K562 (cell line): Measurements from ENCODE around the gene POLR1C. TPM values are rescaled to one million over a fixed set of nuclear protein-coding genes. Genes with fewer than 3 reads are reported as not detected.

Experiments used
- CREB1 ChIP-seq, 2 experiments: sonication (generic) in 1 of 2; formaldehyde crosslinking in 1 of 2; IDR thresholded peaks; 2 replicates each; pipeline versions ENCODE4 v1.6.1 to v1.8.0; 2012 to 2022; ENCODE audit warnings: inconsistent platforms in 1 of 2, mild to moderate bottlenecking in 1 of 2, missing genetic modification reagents in 1 of 2, moderate library complexity in 1 of 2
- HMGN3 ChIP-seq: IDR thresholded peaks from 2 replicates; pipeline ENCODE4 v1.6.1; 2011; ENCODE audit warnings: borderline replicate concordance, low read depth, mild to moderate bottlenecking, mixed read lengths, low read length; ENCODE audit not compliant: insufficient read length; ENCODE audit errors: extremely low read depth
- KLF1 ChIP-seq: fragments of 450-650 bp; IDR thresholded peaks from 2 replicates; pipeline ENCODE4 v1.6.1; 2016; ENCODE audit warnings: missing genetic modification characterization, missing compliant biosample characterization
- NCOA6 ChIP-seq: fragments of 450-650 bp; IDR thresholded peaks from 2 replicates; pipeline ENCODE4 v1.6.1; 2017; ENCODE audit warnings: mild to moderate bottlenecking
- NFIC ChIP-seq: fragments of 450-650 bp; IDR thresholded peaks from 2 replicates; pipeline ENCODE4 v1.6.1; 2017; ENCODE audit warnings: mild to moderate bottlenecking, inconsistent platforms
- NFYB ChIP-seq: IDR thresholded peaks from 2 replicates; pipeline ENCODE4 v1.6.1; 2011; ENCODE audit warnings: mild to moderate bottlenecking, moderate library complexity; ENCODE audit not compliant: insufficient read length; ENCODE audit errors: extremely low read depth
- POLR2A ChIP-seq: fragments of 450-650 bp; conservative IDR thresholded peaks from 2 replicates; pipeline ENCODE4 v1.6.1; 2016
- RFX1 ChIP-seq: fragments of 450-650 bp; IDR thresholded peaks from 2 replicates; pipeline ENCODE4 v1.6.1; 2016; ENCODE audit warnings: mild to moderate bottlenecking, moderate library complexity
- SPI1 ChIP-seq: IDR thresholded peaks from 2 replicates; pipeline ENCODE4 v1.6.1; 2011; ENCODE audit warnings: low read depth, low read length, control low read depth, borderline replicate concordance
- SREBF1 ChIP-seq: fragments of 150-350 bp; IDR thresholded peaks from 2 replicates; pipeline ENCODE4 v1.6.1; 2014; ENCODE audit warnings: antibody characterized with exemption, low read depth, low read length, borderline replicate concordance
- ZNF311 ChIP-seq: fragments of 250-450 bp; sonication (Bioruptor Pico); IDR thresholded peaks from 2 replicates; pipeline ENCODE4 v1.4.0; 2020; ENCODE audit warnings: mild to moderate bottlenecking, moderate library complexity
- polyA plus RNA-seq, 8 experiments: library from polyadenylated mRNA; depleted of rRNA in 4 of 8; stranded (reverse) in 5 of 8; unstranded in 3 of 8; fragments of >200 nt; fragmentation: Nextera tagmentation in 2 of 8; fragmentation: Illumina TruSeq in 1 of 8; extraction: Ambion mirVana in 2 of 8; extraction: Trizol in 1 of 8; gene quantifications; 2 replicates each; pipeline versions ENCODE4 v1.2.1 to v1.2.3, GENCODE V29; 2011 to 2014; ENCODE audit warnings: inconsistent platforms in 1 of 8, missing spikeins in 1 of 8
- total RNA-seq, 7 experiments: library from RNA; depleted of rRNA in 6 of 7; stranded (reverse); fragments of >200 nt in 6 of 7; fragmentation: Illumina TruSeq in 2 of 7; extraction: Trizol in 2 of 7; gene quantifications; 2 replicates each; pipeline versions ENCODE4 v1.2.1 to v1.2.3, GENCODE V29; 2011 to 2021; ENCODE audit warnings: low replicate concordance in 1 of 7
- TF ChIP-seq, protein P1 (sequence below): fragments of 250-450 bp; sonication (Bioruptor Pico); IDR thresholded peaks from 2 replicates; pipeline ENCODE4 v1.4.0; 2020
- TF ChIP-seq, protein P2 (sequence below): sonication (generic); formaldehyde crosslinking; IDR thresholded peaks from 2 replicates; pipeline ENCODE4 v1.8.0; 2022; ENCODE audit warnings: mild to moderate bottlenecking, missing genetic modification reagents
- TF ChIP-seq, protein P3 (sequence below): sonication (generic); formaldehyde crosslinking; IDR thresholded peaks from 2 replicates; pipeline ENCODE4 v1.8.0; 2022; ENCODE audit warnings: mild to moderate bottlenecking, low read depth, missing genetic modification reagents
- TF ChIP-seq, protein P4 (sequence below): fragments of 250-450 bp; sonication (Bioruptor Pico); IDR thresholded peaks from 2 replicates; pipeline ENCODE4 v1.6.1; 2021; ENCODE audit warnings: mild to moderate bottlenecking
- TF ChIP-seq, protein P5 (sequence below): fragments of 450-650 bp; IDR thresholded peaks from 2 replicates; pipeline ENCODE4 v1.7.1; 2018; ENCODE audit warnings: mild to moderate bottlenecking, low read depth; ENCODE audit not compliant: partially characterized antibody

Gene POLR1C
- total and polyA plus RNA-seq, 9 of the 15 experiments (the other 6 are each of a cell fraction or from before 2014, with no cell fraction given), result 83.5 to 429 (median 120) TPM

DNA sequence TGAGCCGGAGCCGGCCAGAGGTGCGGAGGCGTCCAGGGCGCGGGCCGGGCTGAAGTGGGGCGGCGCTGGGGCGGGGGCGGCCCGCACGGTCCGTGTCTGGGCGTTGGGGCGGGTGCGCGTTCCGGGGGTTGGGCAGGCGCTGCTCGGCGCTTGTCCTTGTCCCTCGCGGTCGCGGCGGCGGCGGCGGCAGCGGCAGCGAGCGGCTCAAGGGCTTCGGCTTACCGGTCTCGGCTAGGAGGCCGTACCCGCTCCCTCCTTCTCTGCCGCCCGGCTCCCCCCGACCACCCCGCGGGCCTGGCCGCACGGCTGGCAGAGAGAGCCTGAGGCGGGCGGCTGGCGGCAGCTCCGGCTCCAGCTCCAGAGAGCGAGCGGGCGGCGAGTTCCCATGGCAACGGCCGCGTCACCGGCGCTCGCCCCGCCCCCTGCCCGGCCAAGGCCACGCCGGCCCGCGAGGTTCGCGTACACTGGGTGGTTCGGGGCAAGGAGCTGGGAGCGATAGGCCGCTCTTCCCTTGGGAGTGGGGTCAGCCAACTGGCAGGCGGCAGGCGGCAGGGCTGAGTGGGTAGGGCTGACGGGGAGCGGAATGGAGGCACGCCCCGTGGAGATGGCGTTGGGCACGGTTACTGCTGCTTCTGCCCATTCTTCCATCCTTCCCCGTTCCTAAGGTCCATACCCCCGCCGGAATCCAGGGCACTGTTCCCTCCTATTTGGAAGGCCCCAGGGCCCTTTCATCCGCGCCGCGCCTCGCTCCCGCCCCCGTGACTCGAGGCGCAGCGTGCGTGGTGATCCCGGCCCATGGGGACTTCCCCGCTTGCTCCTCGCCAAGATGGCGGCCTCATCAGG lies 6.7 kb upstream of the POLR1C start, which contains the start of gene LRRC73 (continued):
- no peak for TF ChIP-seq ZNF311
- TF ChIP-seq CREB1 (IDR thresholded peaks at IDR 0.05), result peak; percentile 87
- peak; percentile 89 for TF ChIP-seq CREB1 (CRISPR knock-in tag; IDR thresholded peaks at IDR 0.05)
- TF ChIP-seq, protein P1, sequence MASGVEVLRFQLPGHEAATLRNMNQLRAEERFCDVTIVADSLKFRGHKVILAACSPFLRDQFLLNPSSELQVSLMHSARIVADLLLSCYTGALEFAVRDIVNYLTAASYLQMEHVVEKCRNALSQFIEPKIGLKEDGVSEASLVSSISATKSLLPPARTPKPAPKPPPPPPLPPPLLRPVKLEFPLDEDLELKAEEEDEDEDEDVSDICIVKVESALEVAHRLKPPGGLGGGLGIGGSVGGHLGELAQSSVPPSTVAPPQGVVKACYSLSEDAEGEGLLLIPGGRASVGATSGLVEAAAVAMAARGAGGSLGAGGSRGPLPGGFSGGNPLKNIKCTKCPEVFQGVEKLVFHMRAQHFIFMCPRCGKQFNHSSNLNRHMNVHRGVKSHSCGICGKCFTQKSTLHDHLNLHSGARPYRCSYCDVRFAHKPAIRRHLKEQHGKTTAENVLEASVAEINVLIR (CRISPR knock-in tag), result peak; percentile 67; the same call in 1 of the 2 replicates
- TF ChIP-seq, protein P2, sequence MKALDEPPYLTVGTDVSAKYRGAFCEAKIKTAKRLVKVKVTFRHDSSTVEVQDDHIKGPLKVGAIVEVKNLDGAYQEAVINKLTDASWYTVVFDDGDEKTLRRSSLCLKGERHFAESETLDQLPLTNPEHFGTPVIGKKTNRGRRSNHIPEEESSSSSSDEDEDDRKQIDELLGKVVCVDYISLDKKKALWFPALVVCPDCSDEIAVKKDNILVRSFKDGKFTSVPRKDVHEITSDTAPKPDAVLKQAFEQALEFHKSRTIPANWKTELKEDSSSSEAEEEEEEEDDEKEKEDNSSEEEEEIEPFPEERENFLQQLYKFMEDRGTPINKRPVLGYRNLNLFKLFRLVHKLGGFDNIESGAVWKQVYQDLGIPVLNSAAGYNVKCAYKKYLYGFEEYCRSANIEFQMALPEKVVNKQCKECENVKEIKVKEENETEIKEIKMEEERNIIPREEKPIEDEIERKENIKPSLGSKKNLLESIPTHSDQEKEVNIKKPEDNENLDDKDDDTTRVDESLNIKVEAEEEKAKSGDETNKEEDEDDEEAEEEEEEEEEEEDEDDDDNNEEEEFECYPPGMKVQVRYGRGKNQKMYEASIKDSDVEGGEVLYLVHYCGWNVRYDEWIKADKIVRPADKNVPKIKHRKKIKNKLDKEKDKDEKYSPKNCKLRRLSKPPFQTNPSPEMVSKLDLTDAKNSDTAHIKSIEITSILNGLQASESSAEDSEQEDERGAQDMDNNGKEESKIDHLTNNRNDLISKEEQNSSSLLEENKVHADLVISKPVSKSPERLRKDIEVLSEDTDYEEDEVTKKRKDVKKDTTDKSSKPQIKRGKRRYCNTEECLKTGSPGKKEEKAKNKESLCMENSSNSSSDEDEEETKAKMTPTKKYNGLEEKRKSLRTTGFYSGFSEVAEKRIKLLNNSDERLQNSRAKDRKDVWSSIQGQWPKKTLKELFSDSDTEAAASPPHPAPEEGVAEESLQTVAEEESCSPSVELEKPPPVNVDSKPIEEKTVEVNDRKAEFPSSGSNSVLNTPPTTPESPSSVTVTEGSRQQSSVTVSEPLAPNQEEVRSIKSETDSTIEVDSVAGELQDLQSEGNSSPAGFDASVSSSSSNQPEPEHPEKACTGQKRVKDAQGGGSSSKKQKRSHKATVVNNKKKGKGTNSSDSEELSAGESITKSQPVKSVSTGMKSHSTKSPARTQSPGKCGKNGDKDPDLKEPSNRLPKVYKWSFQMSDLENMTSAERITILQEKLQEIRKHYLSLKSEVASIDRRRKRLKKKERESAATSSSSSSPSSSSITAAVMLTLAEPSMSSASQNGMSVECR, result 0 out of 2 replicates have a peak, but pooled peaks have one; percentile 65
- TF ChIP-seq SPI1, result no peak
- TF ChIP-seq SREBF1, result no peak
- TF ChIP-seq, protein P3, sequence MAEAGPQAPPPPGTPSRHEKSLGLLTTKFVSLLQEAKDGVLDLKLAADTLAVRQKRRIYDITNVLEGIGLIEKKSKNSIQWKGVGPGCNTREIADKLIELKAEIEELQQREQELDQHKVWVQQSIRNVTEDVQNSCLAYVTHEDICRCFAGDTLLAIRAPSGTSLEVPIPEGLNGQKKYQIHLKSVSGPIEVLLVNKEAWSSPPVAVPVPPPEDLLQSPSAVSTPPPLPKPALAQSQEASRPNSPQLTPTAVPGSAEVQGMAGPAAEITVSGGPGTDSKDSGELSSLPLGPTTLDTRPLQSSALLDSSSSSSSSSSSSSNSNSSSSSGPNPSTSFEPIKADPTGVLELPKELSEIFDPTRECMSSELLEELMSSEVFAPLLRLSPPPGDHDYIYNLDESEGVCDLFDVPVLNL (CRISPR knock-in tag), result no peak
- TF ChIP-seq, protein P4, sequence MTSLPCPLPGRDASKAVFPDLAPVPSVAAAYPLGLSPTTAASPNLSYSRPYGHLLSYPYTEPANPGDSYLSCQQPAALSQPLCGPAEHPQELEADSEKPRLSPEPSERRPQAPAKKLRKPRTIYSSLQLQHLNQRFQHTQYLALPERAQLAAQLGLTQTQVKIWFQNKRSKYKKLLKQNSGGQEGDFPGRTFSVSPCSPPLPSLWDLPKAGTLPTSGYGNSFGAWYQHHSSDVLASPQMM (CRISPR knock-in tag), result no peak
- 0 out of 2 replicates have a peak, but pooled peaks have one; percentile 49 for TF ChIP-seq KLF1 (tag)
- TF ChIP-seq HMGN3, result peak; percentile 82
- TF ChIP-seq NCOA6, result no peak
- 0 out of 2 replicates have a peak, but pooled peaks have one; percentile 8 for TF ChIP-seq NFIC
- TF ChIP-seq, protein P5, sequence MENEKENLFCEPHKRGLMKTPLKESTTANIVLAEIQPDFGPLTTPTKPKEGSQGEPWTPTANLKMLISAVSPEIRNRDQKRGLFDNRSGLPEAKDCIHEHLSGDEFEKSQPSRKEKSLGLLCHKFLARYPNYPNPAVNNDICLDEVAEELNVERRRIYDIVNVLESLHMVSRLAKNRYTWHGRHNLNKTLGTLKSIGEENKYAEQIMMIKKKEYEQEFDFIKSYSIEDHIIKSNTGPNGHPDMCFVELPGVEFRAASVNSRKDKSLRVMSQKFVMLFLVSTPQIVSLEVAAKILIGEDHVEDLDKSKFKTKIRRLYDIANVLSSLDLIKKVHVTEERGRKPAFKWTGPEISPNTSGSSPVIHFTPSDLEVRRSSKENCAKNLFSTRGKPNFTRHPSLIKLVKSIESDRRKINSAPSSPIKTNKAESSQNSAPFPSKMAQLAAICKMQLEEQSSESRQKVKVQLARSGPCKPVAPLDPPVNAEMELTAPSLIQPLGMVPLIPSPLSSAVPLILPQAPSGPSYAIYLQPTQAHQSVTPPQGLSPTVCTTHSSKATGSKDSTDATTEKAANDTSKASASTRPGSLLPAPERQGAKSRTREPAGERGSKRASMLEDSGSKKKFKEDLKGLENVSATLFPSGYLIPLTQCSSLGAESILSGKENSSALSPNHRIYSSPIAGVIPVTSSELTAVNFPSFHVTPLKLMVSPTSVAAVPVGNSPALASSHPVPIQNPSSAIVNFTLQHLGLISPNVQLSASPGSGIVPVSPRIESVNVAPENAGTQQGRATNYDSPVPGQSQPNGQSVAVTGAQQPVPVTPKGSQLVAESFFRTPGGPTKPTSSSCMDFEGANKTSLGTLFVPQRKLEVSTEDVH, result peak; percentile 58
- peak; percentile 94 for TF ChIP-seq RFX1
- no peak for TF ChIP-seq NFYB
- TF ChIP-seq POLR2A, result peak; percentile 73
